Smooth muscle cell of the pulmonary artery (primary cell): Measurements from ENCODE around the gene DEFB128. TPM values are rescaled to one million over a fixed set of nuclear protein-coding genes. Genes with fewer than 3 reads are reported as not detected.

Experiments used
- total RNA-seq: library from RNA; depleted of rRNA; stranded (reverse); fragments of >200 nt; gene quantifications from 2 replicates; pipeline ENCODE4 v1.2.3, GENCODE V29; 2014

Gene DEFB128
- not detected in 2 replicates for total RNA-seq

GRCh38 chr20:189611-190010 lies at the start of gene DEFB128:
Gene DEFB128, minus strand, starts transcription at chr20:189711. Its CDS starts 88 bp downstream, at chr20:189623.

GRCh38 chr20:226958-227357 lies 37.4 kb upstream of the DEFB128 start, which contains the start of gene DEFB129:
Gene DEFB129, plus strand, starts transcription at chr20:227258. Its CDS starts 31 bp downstream, at chr20:227289.

GRCh38 chr20:157154-157553 lies 32.4 kb downstream of the DEFB128 start, which contains the start of gene DEFB127:
Gene DEFB127, plus strand, starts transcription at chr20:157454. Its CDS starts 91 bp downstream, at chr20:157545.

GRCh38 chr20:142290-142689 lies 47.2 kb downstream of the DEFB128 start, which contains the start of gene DEFB126:
Gene DEFB126, plus strand, starts transcription at chr20:142590. Its CDS starts 39 bp downstream, at chr20:142629.

Other genes starting within 250 kb of the DEFB128 start
- not detected in 2 replicates for gene DEFB125, start 102.0 kb downstream of the DEFB128 start, total RNA-seq
- gene DEFB126, start 47.1 kb downstream of the DEFB128 start, total RNA-seq = not detected in 2 replicates
- gene DEFB127, start 32.3 kb downstream of the DEFB128 start, total RNA-seq = not detected in 2 replicates
- gene DEFB129, start 37.5 kb upstream of the DEFB128 start, total RNA-seq = not detected in 2 replicates
- gene DEFB132, start 68.0 kb upstream of the DEFB128 start, total RNA-seq = not detected in 2 replicates
- gene C20orf96, start 101.0 kb upstream of the DEFB128 start, total RNA-seq = 2.9 and 5.0 TPM in 2 replicates
- 10.0 and 13.7 TPM in 2 replicates for gene ZCCHC3, start 107.9 kb upstream of the DEFB128 start, total RNA-seq
- gene SOX12, start 135.8 kb upstream of the DEFB128 start, total RNA-seq = 6.6 and 10.5 TPM in 2 replicates
- gene NRSN2, start 157.4 kb upstream of the DEFB128 start, total RNA-seq = 30.4 and 39.2 TPM in 2 replicates
- 35.4 and 121 TPM in 2 replicates for gene TRIB3, start 191.0 kb upstream of the DEFB128 start, total RNA-seq
- gene RBCK1, start 218.6 kb upstream of the DEFB128 start, total RNA-seq = 76.3 and 88.0 TPM in 2 replicates